HPDE6-E6E7 (cell line): Measurements from ENCODE around the gene IMPACT.

Experiments
- DNase-seq: peaks from one replicate; pipeline ENCODE4 v3.0.0; 2011; ENCODE audit warnings: missing footprints; ENCODE audit errors: extremely low spot score

IMPACT gene

DNA sequence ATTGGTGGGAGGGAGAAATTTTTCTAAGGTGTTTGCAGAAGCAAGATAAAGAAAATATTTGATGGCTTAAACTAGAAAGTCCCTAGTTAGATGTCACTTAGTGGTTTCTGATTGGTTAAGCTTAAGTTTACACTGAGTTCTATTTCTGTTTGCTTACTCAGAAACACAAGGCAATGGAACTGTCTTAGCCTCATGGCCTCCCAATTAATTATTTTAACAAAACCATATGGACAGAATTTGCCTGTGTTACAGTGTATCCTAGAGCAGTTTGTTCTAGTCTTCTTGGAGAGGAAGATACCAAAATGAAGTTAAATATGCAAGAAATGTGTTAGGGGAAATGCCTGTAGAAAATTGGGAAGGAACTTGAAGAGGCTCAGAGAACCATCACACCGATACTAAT lies 4.6 kb upstream of the IMPACT start:
- no peak for DNase-seq

DNA sequence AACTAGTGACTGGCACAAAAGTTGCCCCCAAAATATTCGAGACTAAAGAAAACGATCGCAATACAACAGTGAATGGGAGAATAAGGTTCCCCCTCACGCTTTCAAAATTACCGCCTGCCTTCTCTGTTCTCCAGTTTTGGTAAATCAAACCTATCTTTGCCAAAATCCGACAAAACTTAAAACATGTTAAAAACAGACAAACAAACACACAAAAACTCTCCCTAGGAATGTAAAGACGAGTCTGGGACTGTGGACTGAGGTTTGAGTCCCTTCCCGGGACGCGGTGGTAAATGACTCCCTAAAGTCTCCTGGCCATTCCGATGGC lies 435 bp upstream of the IMPACT start:
- DNase-seq: no peak

DNA sequence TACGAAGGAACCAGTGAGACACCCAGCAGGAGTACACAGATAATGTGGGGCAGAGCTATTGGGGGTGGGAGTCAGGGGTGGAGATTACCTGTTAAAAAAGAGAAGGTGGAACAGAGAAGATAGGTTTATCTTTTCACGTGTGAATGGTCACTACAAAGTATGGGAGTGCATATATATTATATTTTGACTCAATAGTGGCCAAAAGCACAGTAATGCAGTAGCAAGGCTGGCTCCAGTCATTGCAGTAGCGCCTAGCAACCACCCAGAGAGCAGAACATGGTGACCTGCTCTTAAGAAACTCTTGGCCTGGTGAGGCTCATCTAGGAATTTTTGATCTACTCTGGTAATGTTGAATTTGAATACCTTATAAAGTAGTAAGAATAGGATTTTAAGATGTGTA lies 1.0 kb downstream of the IMPACT start:
- DNase-seq: no peak

DNA sequence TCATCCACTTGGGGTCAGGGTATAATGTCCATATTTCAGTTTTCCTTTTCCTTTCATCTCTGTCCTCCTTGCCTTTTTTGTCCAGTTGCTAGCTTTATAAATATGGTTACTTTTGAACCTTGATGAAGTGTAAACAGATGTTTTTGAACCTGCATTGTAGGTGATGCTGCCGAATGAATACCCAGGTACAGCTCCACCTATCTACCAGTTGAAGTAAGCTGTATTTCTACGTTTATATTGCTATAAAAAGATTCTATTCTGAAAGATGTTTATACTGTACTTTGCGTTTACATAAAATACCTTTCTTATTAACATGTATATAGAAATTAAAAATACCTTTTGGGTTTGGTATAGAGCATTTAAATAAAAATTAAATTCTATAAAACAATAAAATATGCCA lies 2.2 kb downstream of the IMPACT start:
- DNase-seq: no peak

DNA sequence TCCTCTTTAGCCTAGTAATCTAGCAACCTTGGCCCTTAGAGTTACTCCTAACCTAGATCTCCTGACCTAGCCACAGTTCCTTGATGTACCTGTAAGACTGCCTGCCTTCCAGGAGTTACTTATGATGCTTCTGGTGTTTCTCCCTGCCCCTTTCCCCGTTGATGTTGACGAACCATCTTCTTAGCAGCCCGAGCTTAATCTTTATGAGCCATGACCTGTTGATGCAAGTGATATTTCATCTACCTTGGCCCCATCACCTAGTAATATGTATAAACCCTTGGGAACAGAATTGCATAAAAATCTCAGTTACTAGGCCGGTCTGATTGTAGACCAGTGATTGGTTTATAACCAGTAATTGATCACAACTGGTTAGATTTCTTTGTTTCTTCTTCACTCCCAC lies 2.7 kb downstream of the IMPACT start:
- DNase-seq: no peak

DNA sequence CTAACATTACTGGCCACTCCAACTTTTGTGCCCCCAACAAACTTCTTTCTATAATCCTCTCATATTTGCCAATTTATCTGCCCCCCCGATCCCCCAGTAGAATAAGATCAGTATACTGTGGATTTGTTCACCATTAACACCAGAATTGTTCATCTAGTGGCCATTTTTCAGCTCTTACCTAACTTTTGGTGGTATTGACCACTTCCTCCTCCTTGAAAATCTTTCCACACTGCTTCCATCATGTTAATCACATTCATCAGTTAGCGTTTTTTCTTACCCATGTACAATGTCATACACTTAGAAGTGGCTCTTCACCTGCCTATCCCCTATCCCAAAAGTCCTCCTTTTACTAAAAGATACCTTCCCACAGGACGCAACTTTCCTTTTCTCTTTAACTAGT lies 6.1 kb downstream of the IMPACT start:
- DNase-seq: no peak

DNA sequence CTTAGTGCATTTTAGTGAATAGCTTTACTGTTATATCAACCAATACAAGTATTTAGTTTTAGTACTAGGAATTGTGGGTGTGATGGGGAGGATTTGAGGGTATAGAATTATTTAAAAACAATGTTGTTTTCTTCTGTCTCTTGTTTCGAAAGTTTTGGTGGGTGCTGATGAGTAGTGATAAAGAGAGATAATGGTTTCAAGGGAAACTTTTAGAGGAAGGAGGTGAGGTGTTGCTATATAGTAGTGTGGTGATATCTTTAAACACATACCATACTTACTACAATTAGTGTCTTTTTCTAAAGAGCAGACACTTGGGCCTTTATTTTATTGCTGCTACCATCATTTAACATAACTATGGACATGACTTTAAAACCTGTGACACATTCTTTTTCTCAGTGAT lies 10.5 kb downstream of the IMPACT start:
- no peak for DNase-seq

DNA sequence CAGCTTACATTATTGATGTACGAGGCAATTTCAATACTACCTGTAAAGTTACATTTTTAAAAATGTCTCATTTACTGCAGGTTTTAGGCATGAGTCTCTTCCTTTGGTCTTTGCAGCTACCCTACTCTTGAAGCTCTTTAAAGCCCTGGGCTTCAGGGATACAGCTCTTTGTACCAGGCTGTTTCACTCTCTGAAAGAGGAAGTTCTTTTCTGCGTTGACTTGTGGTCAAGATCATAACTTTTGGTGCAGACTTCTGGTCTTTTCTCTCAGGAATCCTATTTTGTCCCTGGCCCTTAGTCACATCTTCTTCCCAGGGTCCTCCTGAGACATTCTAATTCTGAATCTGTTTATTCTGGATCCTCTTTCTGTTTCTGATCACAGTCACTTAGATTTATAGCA lies 17.4 kb downstream of the IMPACT start:
- no peak for DNase-seq

DNA sequence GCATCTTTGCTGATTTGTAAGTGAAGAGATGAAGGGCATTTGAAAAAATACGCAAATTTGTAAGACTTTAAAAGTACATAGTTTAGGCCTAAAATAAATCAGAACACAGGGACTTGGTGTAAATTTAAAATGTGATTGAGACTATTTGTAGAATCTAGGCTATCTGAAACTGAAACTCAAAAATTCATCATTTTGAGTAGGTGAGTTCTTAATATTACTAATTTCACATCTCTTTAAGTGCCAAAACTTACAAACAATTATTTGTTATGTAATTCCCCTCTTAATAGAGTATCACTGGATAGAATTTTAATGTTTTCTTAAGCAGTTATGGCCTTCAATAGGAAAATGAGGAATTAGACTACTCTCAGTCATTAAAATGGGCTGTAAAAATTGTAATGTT lies 20.0 kb downstream of the IMPACT start:
- DNase-seq: no peak

DNA sequence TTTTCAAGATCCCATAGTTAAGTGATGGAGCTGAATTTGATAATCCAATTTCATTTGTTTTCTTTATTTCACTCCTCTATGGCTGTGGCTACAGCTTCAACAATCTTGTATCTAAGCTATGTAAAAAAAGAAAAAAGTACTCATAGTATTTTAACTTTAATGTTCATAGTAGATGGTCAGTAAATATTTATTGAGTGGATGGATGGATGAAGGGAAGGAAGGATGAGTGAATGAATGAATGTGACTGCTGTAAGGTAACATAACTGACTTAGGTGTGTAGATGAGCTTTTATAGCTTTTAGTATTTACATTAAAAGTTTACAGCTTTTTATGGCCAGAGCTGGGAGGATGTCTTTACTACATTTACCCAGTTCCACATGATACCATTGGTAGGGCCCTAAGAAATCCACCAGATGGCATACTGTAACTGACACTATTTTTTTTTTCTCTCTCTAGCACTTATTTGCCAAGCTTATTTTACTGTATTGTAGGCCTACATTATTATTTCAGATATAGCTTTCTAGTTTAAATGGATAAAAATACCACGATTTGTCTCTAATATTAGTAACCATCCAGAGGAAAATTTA lies 20.6 kb downstream of the IMPACT start:
- no peak for DNase-seq

DNA sequence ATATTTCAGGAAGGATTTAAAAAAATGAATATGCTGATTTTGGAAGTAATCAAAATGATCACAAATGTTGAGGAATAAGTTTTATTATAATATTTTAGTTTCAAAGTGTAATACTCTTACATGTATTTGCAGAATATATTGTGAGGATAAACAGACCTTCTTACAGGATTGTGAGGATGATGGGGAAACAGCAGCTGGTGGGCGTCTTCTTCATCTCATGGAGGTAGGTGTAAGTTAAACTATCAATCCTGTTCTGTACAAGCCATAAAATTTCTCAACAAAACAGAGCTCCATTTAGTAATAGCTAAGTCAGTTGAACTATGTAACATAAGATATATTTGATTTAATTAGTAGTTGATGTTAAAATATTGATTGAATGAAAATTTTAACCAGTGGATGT lies 21.5 kb downstream of the IMPACT start:
- DNase-seq: no peak

DNA sequence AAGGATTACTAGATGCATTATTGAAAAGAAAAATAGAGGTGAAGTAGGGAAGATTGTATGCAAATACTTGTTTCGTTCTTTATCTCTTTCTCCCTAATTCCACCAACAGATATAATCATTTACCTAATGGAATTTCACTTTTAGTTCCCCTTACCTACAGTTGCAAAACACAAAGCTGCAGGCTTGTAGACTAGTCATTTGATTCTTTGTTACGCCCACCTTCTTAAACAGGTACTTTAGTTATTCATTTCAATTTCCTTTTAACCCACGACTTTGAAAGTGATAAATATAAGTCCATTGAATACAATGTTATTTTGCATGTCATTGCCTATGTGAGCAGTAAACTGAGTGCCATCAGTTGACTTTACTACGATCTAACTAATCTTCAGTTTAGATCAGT lies 30.1 kb downstream of the IMPACT start:
- DNase-seq: no peak

DNA sequence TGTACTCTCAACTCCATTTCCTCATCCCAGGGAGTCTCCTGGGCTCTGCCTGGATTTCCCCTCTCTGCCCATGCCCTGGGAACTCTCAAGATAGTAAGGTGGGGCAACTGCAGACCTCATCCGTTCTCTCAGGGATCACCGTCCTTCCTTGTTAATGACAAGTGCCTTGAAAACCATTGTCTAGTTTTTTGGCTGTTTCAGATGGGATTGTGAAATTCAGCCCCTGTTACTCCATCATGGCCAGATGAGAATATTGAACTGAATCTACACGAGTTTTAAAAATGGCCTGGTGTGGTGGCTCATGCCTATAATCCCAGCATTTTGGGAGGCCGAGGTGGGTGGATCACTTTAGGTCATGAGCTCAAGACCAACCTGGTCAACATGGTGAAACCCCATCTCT lies 33.3 kb downstream of the IMPACT start:
- DNase-seq: no peak

DNA sequence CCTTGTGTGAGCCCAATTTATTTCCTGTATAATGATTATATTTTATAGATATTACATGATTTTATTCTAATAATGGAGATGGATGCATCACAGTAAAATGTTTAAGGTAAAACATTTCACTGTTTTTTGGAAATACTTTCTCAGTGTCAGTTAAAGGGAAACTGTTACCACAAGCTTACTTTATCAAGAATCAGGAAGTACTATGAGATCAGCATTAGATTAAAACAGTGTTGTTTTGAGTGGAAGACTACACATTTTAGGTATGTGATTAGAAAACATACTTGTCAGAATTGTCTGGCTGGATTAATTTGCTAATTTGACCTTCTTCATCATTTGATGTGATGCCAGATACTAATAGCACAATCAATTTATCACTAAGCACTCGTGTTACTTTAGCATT lies 33.9 kb downstream of the IMPACT start, which contains the start of gene HRH4:
TSS of gene HRH4 (plus strand) at position 250 of the 400 bp plus-strand sequence. CDS start at position 342, 92 bp downstream.
- DNase-seq: no peak

DNA sequence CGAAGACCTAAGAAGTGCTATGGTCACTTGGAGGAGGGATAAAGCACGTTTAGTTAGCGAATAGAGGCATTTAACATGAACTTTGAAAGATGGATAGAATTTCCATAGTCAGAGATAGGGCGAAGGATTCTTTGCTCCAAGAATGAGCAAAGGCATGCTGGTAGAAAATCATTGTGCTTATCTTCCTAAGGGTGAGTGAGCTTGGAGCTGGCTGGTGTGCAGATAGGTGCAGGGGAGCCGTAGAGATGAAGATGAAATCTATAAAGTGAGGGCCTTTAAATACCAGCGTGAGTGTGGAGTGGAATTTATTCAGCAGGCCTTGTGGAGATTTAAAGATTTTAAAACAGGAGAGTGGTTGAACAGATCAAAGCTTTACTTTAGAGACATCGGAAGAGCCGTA lies 35.5 kb downstream of the IMPACT start:
- DNase-seq: no peak

DNA sequence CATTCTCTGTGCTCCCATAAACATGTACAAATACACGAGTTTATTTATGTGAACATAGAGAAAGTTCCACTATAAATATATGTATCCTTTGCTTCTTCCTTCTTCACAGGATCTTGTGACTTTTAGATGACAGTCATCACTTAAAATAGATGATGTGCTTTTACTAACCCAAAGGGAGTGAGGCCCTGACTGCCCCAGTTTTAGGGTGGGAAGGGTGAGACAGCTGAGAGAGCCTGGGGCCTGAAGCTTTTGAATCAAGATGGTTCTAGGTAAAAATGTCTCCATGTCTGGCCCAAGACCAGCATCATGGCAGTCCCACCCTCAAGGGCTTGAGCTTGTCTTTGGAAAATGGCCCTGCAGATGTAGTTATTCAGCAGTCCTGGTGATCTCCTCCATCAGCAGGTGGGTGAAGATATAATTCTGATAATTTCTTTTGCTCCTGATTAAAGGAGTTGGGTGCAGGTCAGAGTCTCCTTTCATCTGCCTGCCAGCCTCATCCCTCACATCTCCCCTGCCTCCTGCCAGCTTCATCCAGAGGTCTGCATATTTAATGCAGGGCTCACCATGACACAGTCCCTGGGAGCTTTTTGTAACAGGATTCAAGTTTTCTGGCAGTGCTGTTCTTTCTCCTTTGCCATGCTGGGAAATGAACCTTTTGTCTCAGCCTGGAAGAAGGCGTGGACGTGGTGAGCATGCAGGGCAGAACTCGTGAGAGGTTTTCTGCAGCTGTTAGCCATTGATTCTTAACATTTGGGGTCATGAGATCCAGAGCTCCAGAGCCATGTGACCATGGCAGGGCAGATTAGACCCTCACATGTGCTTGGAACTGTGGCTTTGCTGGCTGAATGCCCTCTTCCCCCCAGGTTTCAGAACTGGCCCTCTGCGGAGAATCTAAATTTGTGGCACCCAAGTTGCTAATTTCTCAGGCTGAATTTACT lies 36.6 kb downstream of the IMPACT start:
- DNase-seq: no peak

DNA sequence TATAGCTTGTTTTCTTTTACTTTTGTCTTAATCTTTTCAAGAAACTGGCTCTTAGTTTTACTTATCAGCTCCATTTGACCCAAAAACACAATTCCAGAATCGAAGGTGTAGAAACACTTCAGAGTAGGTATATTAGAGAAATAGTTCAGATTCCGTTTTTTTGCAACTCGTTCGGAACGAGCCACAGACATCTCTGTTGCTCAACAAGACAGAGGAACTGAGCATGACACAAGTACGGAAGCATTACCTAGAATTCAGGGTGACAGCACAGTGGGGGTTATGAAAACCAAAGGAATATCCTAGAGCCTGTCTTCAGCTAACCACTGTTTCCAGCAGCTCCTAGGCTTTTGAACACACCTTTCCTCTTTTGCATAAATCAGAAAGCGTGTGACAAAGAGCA lies 39.0 kb downstream of the IMPACT start:
- no peak for DNase-seq

DNA sequence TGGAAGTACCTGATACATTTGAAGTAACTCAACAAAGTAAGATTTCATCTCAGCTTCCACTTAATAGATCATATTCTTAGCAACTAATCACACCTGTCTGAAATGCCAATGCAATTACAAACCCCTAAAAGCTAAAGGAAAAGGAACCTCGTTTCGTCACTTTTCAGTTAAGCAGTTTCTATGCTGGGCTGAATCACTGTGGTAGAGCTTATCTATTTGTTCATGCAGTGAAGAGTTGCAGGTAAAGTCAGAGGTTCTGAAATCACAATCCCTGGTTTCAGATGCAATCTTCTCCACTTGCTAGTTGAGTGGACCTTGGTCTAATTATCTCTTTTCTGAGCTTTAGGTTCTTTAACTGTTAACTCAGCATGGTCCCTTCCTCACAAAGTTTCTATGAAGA lies 40.3 kb downstream of the IMPACT start:
- no peak for DNase-seq

DNA sequence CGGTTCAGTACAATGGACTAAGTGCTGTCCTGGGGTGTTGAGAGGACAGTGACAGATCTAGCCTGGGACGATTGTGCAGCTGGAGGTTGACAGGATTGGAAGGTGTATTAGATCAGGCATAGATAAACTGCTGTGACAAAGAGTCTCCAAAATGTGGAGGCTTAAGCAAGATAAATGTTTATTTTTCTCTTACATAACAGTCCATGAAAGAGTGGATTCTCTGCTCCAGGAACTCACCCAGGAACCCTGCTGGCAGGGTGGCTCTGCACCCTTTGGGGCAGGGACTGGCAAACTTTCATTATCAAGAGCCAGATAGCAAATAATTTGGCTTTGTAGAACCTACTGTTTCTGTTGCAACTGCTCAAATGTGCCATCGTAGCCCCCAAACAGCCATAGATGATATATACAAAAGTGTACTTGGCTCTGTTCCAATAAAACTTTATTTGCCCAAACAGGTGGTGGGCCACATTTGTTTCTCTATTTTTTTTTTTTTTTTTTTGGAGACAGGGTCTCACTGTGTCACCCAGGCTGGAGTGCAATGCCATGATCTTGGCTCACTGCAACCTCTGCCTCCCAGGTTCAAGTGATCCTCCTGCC lies 43.6 kb downstream of the IMPACT start:
- DNase-seq: no peak

DNA sequence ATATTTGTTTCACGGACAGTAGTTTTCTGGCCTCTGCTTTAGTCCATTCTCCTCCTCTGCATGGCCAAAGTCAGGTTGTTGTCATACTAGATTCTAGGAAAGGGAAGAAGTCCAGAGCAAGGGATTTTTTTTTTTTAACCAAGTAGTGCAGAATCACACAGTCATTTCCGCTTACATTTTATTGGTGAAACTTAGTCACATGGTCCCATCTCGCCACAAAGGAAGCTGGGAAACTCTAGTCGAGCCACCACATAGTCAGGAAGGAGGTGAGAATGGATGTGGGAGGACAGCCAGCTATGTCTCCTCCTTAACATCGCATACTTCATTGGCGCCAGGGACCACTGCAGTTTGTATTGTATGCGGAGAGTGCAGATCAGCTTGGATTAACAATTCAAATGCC lies 44.3 kb downstream of the IMPACT start:
- DNase-seq: no peak

DNA sequence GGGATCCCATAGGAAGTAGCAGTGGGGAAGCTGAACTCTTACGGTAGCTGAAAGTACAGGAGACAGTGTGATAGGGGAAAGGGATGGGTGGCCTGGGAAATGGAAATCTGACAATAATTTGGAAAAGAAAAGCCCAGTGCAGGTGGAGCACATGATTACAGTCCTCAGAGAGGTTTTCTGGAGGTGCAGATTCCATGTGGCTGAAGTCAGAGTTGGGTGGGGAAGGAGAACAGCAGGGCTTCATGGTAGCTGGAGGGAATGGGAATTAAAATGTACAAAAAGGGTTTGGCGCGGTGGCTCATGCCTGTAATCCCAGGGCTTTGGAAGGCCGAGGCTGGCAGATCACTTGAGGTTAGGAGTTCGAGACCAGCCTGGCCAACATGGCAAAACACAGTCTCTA lies 46.1 kb downstream of the IMPACT start:
- DNase-seq: no peak

DNA sequence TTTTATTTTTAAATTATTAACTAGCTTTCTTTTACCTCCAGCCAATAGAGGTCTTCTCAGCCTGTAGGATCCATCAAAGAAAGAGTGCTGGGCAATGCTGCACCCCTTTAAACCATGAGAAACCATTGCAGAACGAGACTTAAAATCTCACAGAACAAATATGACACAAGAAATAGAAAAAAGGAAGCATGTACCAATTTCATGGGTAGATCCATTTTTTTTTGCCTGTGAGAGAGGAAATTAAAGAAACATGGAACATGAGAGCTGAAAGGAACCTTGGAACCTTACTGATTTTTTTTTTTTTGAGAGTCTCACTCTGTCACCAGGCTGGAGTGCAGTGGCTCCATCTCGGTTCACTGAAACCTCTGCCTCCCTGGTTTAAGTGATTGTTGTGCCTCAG lies 47.9 kb downstream of the IMPACT start:
- DNase-seq: no peak

DNA sequence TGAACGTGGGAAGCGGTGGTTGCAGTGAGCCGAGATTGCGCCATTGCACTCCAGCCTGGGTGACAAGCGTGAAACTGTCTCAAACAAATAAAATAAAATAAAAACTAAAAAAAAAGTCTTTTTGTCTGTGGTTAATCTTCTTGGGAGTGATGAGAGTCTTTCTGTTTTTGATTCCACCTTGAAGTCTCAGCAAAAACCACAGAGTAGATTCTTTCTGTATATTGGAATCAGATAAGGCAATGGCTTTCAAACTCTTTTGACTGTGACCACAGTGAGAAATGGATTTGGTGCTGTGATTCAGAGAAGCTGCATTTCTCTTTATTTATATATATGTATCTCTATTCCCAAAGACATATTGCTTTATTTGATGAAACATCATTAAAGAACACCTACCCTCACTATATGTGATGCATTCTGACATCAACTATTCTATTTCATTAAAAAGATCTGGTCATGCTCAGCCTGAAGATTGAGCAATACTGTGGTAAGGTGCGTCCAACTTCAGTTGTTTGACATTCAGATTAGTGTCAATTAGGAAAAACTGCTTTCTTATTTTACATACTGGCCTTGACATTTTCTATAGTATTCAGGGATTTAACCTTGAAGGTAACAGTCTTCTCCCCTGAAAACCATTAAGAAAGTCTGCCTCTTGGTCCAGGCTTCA lies 49.6 kb downstream of the IMPACT start:
- DNase-seq: no peak
